Uterus (tissue), 4 donors: ENCODE results near the gene KCNAB1. TPM values are rescaled to one million over a fixed set of nuclear protein-coding genes. Genes with fewer than 3 reads are reported as not detected.

Experiments
- DNase-seq, 2 donors: peaks; one replicate each; pipeline ENCODE4 v3.0.0-alpha.2; 2019 to 2020
- H3K27ac ChIP-seq, 2 donors: fragments of 200-600 bp; sonication (generic); 1 replicate in 1 of 2; 2 replicates in 1 of 2; pipeline ENCODE4 v1.5.1; 2016 to 2018
- H3K27me3 ChIP-seq, 2 donors: fragments of 200-600 bp; sonication (generic); one replicate each; pipeline ENCODE4 v1.5.1; 2018 to 2019; ENCODE audit warnings: control low read depth in 1 of 2
- H3K36me3 ChIP-seq, 2 donors: fragments of 200-600 bp; sonication (generic); one replicate each; pipeline ENCODE4 v1.5.1; 2019; ENCODE audit warnings: control low read depth in 1 of 2
- H3K4me1 ChIP-seq, 2 donors: fragments of 200-600 bp; sonication (generic); one replicate each; pipeline ENCODE4 v1.5.1; 2018 to 2019; ENCODE audit warnings: control low read depth in 1 of 2
- H3K4me3 ChIP-seq, 2 donors: fragments of 200-600 bp; sonication (generic); 1 replicate in 1 of 2; 2 replicates in 1 of 2; pipeline ENCODE4 v1.5.1; 2018 to 2019; ENCODE audit warnings: mild to moderate bottlenecking in 1 of 2
- H3K9me3 ChIP-seq, 2 donors: fragments of 200-600 bp; sonication (generic); one replicate each; pipeline ENCODE4 v1.5.1; 2019; ENCODE audit warnings: control low read depth in 1 of 2
- POLR2A ChIP-seq, 2 donors: fragments of 450-650 bp; IDR thresholded peaks; one replicate each; pipeline ENCODE4 v1.6.1; 2016; ENCODE audit warnings: antibody characterized with exemption in 2 of 2, mild to moderate bottlenecking in 1 of 2, moderate library complexity in 1 of 2
- intact Hi-C: fragments of 100-400 bp; cut with DNase I; formaldehyde crosslinking; loops from one replicate; pipeline ENCODE4 v1.15.1; 2023; ENCODE audit warnings: low total_unique reads
- total RNA-seq, 4 donors: library from RNA; depleted of rRNA in 3 of 4; stranded (reverse); fragments of >200 nt in 3 of 4; gene quantifications; one replicate each; pipeline versions ENCODE4 v1.1.0 to v1.2.4, GENCODE V29; 2014 to 2023
- TF ChIP-seq, protein P1 (sequence below), 4 experiments: fragments of 200-600 bp in 2 of 4; fragments of 450-650 bp in 2 of 4; sonication (generic) in 2 of 4; IDR thresholded peaks; one replicate each; pipeline ENCODE4 v1.5.1; 2016 to 2019; ENCODE audit warnings: antibody characterized with exemption in 4 of 4, mild to moderate bottlenecking in 2 of 4, moderate library complexity in 1 of 4
- donor health status: DM: yes; HTN: yes; CAD: no.

KCNAB1 gene
- total RNA-seq, 4 donors from 2014 or later = 1.3 to 12.8 (median 6.8) TPM

DNA sequence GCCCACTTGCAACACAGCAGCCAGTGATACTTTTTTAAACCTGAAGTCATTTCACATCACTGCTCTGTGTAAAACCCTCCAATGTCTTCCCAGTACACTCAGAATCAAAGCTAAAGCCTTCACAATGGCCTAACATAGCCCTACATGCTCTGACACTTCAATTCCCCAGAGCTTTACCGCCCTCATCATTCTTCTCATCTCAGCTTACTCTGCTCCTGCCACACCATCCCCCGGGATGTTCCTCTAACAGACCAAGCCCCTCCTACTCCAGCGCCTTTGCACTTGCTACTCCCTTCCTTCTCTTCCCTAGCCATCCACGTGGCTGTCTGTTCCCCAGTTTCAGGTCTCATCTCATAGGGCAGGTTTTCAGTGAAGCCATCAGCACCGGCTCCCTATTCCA is 240.6 kb downstream of the KCNAB1 start:
- Histone ChIP-seq H3K36me3 (no peaks in the 10 kb centered on the region), H3K9me3 (no peaks in the 10 kb centered on the region), H3K27me3 (no peaks in the 10 kb centered on the region), H3K27ac (no peak overlapping the region), H3K4me3 (no peak overlapping the region), H3K4me1 (no peaks in the 10 kb centered on the region)
- no peak for DNase-seq
- intact Hi-C loops = no loop called here
- TF ChIP-seq, protein P1, sequence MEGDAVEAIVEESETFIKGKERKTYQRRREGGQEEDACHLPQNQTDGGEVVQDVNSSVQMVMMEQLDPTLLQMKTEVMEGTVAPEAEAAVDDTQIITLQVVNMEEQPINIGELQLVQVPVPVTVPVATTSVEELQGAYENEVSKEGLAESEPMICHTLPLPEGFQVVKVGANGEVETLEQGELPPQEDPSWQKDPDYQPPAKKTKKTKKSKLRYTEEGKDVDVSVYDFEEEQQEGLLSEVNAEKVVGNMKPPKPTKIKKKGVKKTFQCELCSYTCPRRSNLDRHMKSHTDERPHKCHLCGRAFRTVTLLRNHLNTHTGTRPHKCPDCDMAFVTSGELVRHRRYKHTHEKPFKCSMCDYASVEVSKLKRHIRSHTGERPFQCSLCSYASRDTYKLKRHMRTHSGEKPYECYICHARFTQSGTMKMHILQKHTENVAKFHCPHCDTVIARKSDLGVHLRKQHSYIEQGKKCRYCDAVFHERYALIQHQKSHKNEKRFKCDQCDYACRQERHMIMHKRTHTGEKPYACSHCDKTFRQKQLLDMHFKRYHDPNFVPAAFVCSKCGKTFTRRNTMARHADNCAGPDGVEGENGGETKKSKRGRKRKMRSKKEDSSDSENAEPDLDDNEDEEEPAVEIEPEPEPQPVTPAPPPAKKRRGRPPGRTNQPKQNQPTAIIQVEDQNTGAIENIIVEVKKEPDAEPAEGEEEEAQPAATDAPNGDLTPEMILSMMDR (IDR thresholded peaks at IDR 0.05) = no peak
- TF ChIP-seq POLR2A (IDR thresholded peaks at IDR 0.05) = no peak

DNA sequence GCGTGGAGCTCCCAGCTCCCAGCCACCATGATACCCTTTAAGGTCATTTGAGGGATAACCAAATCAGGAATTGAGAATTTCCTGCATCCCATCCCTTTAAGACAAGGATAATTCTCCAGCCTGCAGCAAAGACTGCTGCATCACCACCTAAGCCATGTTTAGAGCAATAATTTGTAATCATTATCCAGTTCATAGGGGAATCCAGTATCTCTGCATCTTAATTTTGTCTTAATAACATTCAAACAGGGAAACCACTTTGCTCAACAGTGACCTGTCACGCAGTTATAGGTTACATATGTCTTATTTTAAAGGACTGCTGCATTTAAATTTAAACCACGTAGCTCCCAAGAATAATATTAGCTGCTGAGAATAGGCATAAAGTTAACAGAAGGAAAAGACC is 246.2 kb downstream of the KCNAB1 start:
- H3K4me3 ChIP-seq = no peak overlapping the region
- no peaks in the 10 kb centered on the region for H3K27me3 ChIP-seq
- intact Hi-C loops = no loop called here
- TF ChIP-seq, protein P1 (IDR thresholded peaks at IDR 0.05) = no peak
- no peak for TF ChIP-seq POLR2A (IDR thresholded peaks at IDR 0.05)
- H3K27ac ChIP-seq = no peak overlapping the region
- no peaks in the 10 kb centered on the region for H3K4me1 ChIP-seq
- no peaks in the 10 kb centered on the region for H3K9me3 ChIP-seq
- no peaks in the 10 kb centered on the region for H3K36me3 ChIP-seq
- no peak for DNase-seq

DNA sequence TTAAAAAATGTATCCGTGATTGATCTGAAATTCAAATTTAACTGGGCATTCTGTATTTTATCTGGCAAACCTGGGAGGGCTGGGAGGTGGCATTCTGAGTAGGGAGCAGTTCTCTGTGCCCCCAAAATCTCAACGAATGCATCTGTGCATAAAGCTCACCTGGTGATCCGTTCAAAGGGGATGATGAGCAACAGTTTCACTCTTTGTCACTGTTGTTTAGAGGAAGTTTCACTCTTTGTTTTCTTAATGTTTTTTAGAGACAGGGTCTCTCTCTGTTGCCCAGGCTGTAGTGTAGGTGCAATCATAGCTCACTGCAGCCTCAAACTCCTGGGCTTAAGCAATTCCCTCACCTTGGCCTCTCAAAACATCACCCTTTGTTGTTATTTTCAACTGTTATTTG is 247.8 kb downstream of the KCNAB1 start:
- no peak for TF ChIP-seq POLR2A (IDR thresholded peaks at IDR 0.05)
- TF ChIP-seq, protein P1 (IDR thresholded peaks at IDR 0.05) = no peak
- Histone ChIP-seq H3K27me3 (no peaks in the 10 kb centered on the region), H3K27ac (no peak overlapping the region), H3K9me3 (no peaks in the 10 kb centered on the region), H3K36me3 (no peaks in the 10 kb centered on the region), H3K4me1 (no peaks in the 10 kb centered on the region), H3K4me3 (no peak overlapping the region)
- no peak for DNase-seq
- intact Hi-C loops = no loop called here

DNA sequence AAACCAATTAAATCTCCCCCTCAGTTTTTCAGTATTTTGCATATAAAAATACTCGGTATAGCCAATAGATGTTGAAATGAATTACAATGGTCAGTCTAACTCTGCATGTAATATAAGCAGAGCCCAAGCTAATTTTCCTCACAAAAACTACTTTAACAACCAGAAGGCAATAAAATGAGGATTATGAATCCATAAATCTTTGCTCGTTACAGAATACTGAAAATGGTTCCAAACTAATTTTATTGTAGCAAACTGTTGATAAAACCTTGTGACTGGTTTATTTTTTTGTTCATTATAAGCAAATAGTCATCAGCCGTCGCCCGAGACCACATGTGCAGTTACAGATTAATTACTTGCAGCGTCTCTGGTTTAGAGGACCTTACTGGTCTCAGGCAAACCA is 251.3 kb downstream of the KCNAB1 start:
- intact Hi-C loops = no loop called here
- DNase-seq = no peak
- no peak for TF ChIP-seq POLR2A (IDR thresholded peaks at IDR 0.05)
- TF ChIP-seq, protein P1 (IDR thresholded peaks at IDR 0.05) = no peak

DNA sequence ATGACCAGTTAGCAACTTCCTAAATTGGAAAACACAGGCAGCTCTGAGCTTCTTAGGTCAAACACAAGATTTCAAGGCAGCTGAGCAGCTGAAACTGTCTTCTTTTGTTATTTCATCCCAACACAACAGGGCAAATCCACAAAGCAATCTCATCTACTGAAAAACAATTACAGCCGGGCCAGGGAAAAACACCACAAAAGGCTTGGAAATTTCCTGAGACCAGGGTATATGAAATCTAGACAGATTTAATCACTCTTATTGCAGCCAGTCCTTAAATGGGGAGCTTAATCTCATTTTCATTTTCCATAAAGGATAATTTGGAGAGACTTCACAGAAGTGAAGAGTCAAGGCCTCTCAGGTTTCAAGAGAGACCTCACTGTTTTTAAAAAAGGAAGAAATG is 252.7 kb downstream of the KCNAB1 start:
- Histone ChIP-seq H3K27me3 (no peaks in the 10 kb centered on the region), H3K9me3 (no peaks in the 10 kb centered on the region), H3K27ac (no peak overlapping the region), H3K4me3 (no peak overlapping the region), H3K4me1 (no peaks in the 10 kb centered on the region), H3K36me3 (no peaks in the 10 kb centered on the region)
- intact Hi-C loops = no loop called here
- DNase-seq = no peak
- TF ChIP-seq POLR2A (IDR thresholded peaks at IDR 0.05) = no peak
- TF ChIP-seq, protein P1 (IDR thresholded peaks at IDR 0.05) = no peak

More for the DNA sequence above, 251.3 kb downstream of the KCNAB1 start:
- H3K9me3 ChIP-seq = no peaks in the 10 kb centered on the region
- no peaks in the 10 kb centered on the region for H3K36me3 ChIP-seq
- H3K27ac ChIP-seq = no peak overlapping the region
- no peaks in the 10 kb centered on the region for H3K4me1 ChIP-seq
- H3K27me3 ChIP-seq = no peaks in the 10 kb centered on the region
- no peak overlapping the region for H3K4me3 ChIP-seq
